Psoas muscle (tissue), 8 donors: ENCODE measurements around the gene ARHGEF4. TPM values are rescaled to one million over a fixed set of nuclear protein-coding genes. Genes with fewer than 3 reads are reported as not detected.
A peak's percentile ranks its signal among the peaks of the same experiment; 100 is the strongest.

Source experiments
- ATAC-seq, 4 donors: fragments of 200-7000 bp; cut with Tn5 transposase; one replicate each; pipeline ENCODE4 v1.9.1; 2020; ENCODE audit warnings: moderate library complexity in 3 of 4, mild to moderate bottlenecking in 2 of 4
- DNase-seq, 2 donors: peaks; one replicate each; pipeline ENCODE4 v3.0.0-alpha.2; 2020
- H3K27ac ChIP-seq: fragments of 200-600 bp; one replicate; pipeline ENCODE4 v1.8.0; 2022
- H3K27me3 ChIP-seq, 3 donors: fragments of 200-600 bp in 1 of 3; one replicate each; pipeline versions ENCODE4 v1.6.1 to v1.8.0; 2013 to 2022; ENCODE audit warnings: low read length in 2 of 3, mild to moderate bottlenecking in 2 of 3, moderate library complexity in 1 of 3; ENCODE audit not compliant: insufficient read depth in 3 of 3
- H3K36me3 ChIP-seq, 2 donors: fragments of 200-600 bp in 1 of 2; one replicate each; pipeline versions ENCODE4 v1.6.1 to v1.8.0; 2013 to 2022; ENCODE audit warnings: low read depth in 1 of 2, mild to moderate bottlenecking in 1 of 2, moderate library complexity in 1 of 2; ENCODE audit not compliant: insufficient read depth in 1 of 2
- H3K4me1 ChIP-seq: fragments of 200-600 bp; one replicate; pipeline ENCODE4 v1.8.0; 2022
- H3K4me3 ChIP-seq: fragments of 200-600 bp; one replicate; pipeline ENCODE4 v1.8.0; 2022; ENCODE audit warnings: mild to moderate bottlenecking
- H3K9me3 ChIP-seq: fragments of 200-600 bp; one replicate; pipeline ENCODE4 v1.8.0; 2022
- CTCF ChIP-seq: fragments of 200-600 bp; IDR thresholded peaks from one replicate; pipeline ENCODE4 v1.8.0; 2022; ENCODE audit warnings: antibody characterized with exemption
- WGBS, 3 donors: extraction: QIAGEN DNeasy Blood & Tissue Kit; methylation state at CpG; one replicate each; pipeline versions ENCODE4 v1.1.6 to v1.1.7; 2013; 5-methylcytosine and 5-hydroxymethylcytosine counted together
- intact Hi-C, 2 donors: fragments of 100-400 bp; cut with DNase I; formaldehyde crosslinking; loops; one replicate each; pipeline versions ENCODE4 v1.11.0 to v1.14.2; 2022
- polyA plus RNA-seq, 3 donors: library from polyadenylated mRNA; stranded (reverse); fragments of 200-250 nt; gene quantifications; one replicate each; pipeline ENCODE4 v1.2.3, GENCODE V29; 2013
- total RNA-seq, 4 donors: library from RNA; stranded (reverse); fragmentation: NEBNext Ultra II Directional in 2 of 4; extraction: Animal tissue kit (Norgen Biotek cat#: 25700) in 2 of 4; gene quantifications; one replicate each; pipeline versions ENCODE4 v1.2.1 to v1.2.4, GENCODE V29; 2021 to 2023
- donor health status: healthy with polysubstance abuse.
- donor health status: DM: no; HTN: no; CAD: no; lungs with moderate emphysema.
- donor health status: Bipolar disorder and iron deficiency.
- donor health status: healthy.
- donor health status: DM: yes; HTN: yes; CAD: no.
- donor health status: DM: no; HTN: no; CAD: no.
- donor health status: DM: no; HTN: no; CAD: no.
- donor health status: DM: yes; HTN: yes; CAD: no.

The ARHGEF4 gene
- total and polyA plus RNA-seq, 7 donors: 0.63 to 6.9 (median 3.7) TPM

- ATAC-seq (peak in 3 of 4 donors; percentile 55 to 77 (median 63)), DNase-seq (peak; percentile 58 to 70)
- intact Hi-C loops: loop anchor here (2.0 to 5.0 kb wide), 2 partner anchors 77 kb away; no protein-coding TSS in a partner anchor
- Histone ChIP-seq H3K36me3 (no peaks in the 10 kb centered on the region), H3K4me1 (no peaks in the 10 kb centered on the region), H3K27me3 (peaks cover 0 to 2% (median 0%) of the 10 kb centered on the region in 3 donors), H3K9me3 (no peaks in the 10 kb centered on the region), H3K4me3 (no peak overlapping the region), H3K27ac (no peak overlapping the region)
- TF ChIP-seq CTCF: peak; percentile 50
- WGBS, 3 donors: 39 to 45% (median 40%) methylated on average over 9 of the region's 9 CpGs
Measured at GRCh38 chr2:130873700-130874346, 37.1 kb downstream of the ARHGEF4 start.

- Histone ChIP-seq H3K4me3 (no peak overlapping the region), H3K27me3 (peaks cover 0 to 2% (median 0%) of the 10 kb centered on the region in 3 donors), H3K27ac (no peak overlapping the region), H3K4me1 (no peaks in the 10 kb centered on the region), H3K36me3 (no peaks in the 10 kb centered on the region), H3K9me3 (no peaks in the 10 kb centered on the region)
- no peak for TF ChIP-seq CTCF
- 74 to 93% (median 75%) methylated on average over 3 of the region's 3 CpGs for WGBS, 3 donors
- intact Hi-C loops: loop anchor here (2.0 to 5.0 kb wide), 2 partner anchors 77 to 78 kb away; no protein-coding TSS in a partner anchor
- DNase-seq (no peak), ATAC-seq (no peak)
Measured at GRCh38 chr2:130874512-130874911, 37.8 kb downstream of the ARHGEF4 start.

- ATAC-seq (no peak), DNase-seq (no peak)
- H3K27ac ChIP-seq: no peak overlapping the region
- peaks cover 0 to 2% (median 0%) of the 10 kb centered on the region in 3 donors for H3K27me3 ChIP-seq
- no peak for TF ChIP-seq CTCF
- 88 to 93% (median 92%) methylated on average over 9 of the region's 9 CpGs for WGBS, 3 donors
- no peaks in the 10 kb centered on the region for H3K9me3 ChIP-seq
- no peak overlapping the region for H3K4me3 ChIP-seq
- intact Hi-C loops: loop anchor here in 1 of 2 donors (2.0 kb wide), 1 partner anchor 79 kb away; no protein-coding TSS in a partner anchor
- H3K36me3 ChIP-seq: no peaks in the 10 kb centered on the region
- no peaks in the 10 kb centered on the region for H3K4me1 ChIP-seq
Measured at GRCh38 chr2:130875935-130876334, 39.2 kb downstream of the ARHGEF4 start.

GRCh38 chr2:130877258-130877657, 40.5 kb downstream of the ARHGEF4 start:
- TF ChIP-seq CTCF: no peak
- WGBS, 3 donors: 72 to 76% (median 74%) methylated on average over 5 of the region's 5 CpGs
- ATAC-seq (no peak), DNase-seq (no peak)
- Histone ChIP-seq H3K4me1 (no peaks in the 10 kb centered on the region), H3K27ac (no peak overlapping the region), H3K27me3 (peaks cover 0 to 2% (median 0%) of the 10 kb centered on the region in 3 donors), H3K9me3 (no peaks in the 10 kb centered on the region), H3K4me3 (no peak overlapping the region), H3K36me3 (no peaks in the 10 kb centered on the region)
- intact Hi-C loops: no loop called here
